Ovary (tissue), 3 donors: ENCODE data around the gene LRRC8A.

Experiments used
- CTCF ChIP-seq, 3 donors: fragments of 450-650 bp in 2 of 3; fragments of 200-600 bp in 1 of 3; IDR thresholded peaks; one replicate each; pipeline versions ENCODE4 v1.5.1 to v1.8.0; 2016 to 2022; ENCODE audit warnings: antibody characterized with exemption in 3 of 3, mild to moderate bottlenecking in 1 of 3
- POLR2A ChIP-seq: fragments of 450-650 bp; IDR thresholded peaks from one replicate; pipeline ENCODE4 v1.6.1; 2017; ENCODE audit warnings: antibody characterized with exemption, mild to moderate bottlenecking, moderate library complexity
- donor health status: DM: no; HTN: no; CAD: no.

- no peak for TF ChIP-seq CTCF (IDR thresholded peaks at IDR 0.05)
- TF ChIP-seq POLR2A: no peak
Measured at GRCh38 chr9:128916745-128917144, 34.8 kb downstream of the LRRC8A start.
